IMR-90 (cell line): ENCODE data around the gene CACNA2D3. TPM values are rescaled to one million over a fixed set of nuclear protein-coding genes. Genes with fewer than 3 reads are reported as not detected.

ENCODE experiments used
- ATAC-seq: fragments of 200-7000 bp; cut with Tn5 transposase; 2 replicates; pipeline ENCODE4 v1.9.1; 2020; ENCODE audit warnings: low read depth, mild to moderate bottlenecking, moderate library complexity
- BruUV-seq: library from RNA; stranded (reverse); fragments of 400-500 nt; replicated peaks from 2 replicates; lab custom pipeline; 2021; lab: Mats Ljungman, UMichigan
- CTCF ChIA-PET: fragments of 300-600 bp; formaldehyde crosslinking; extraction: SDS; loops from one replicate; lab custom pipeline; 2021; ENCODE audit warnings: antibody characterized with exemption; lab: Yijun Ruan, JAX
- POLR2A ChIA-PET: fragments of 300-600 bp; sonication (Branson Sonifier 250); formaldehyde crosslinking; loops from one replicate; lab custom pipeline; 2022; ENCODE audit warnings: antibody characterized with exemption; ENCODE audit not compliant: unreplicated experiment; lab: Charles Lee
- DNase-seq: peaks from one replicate; pipeline ENCODE4 v3.0.0; 2013
- H2AFZ ChIP-seq: replicated peaks from 2 replicates; pipeline ENCODE3; 2013; ENCODE audit warnings: low read length, mild to moderate bottlenecking; ENCODE audit not compliant: poor library complexity
- H2AK5ac ChIP-seq: 2 replicates; pipeline ENCODE4 v1.6.1; 2013; ENCODE audit warnings: low read depth, low read length, inconsistent platforms
- H2AK9ac ChIP-seq: replicated peaks from 2 replicates; pipeline ENCODE3; 2013; ENCODE audit warnings: mild to moderate bottlenecking, low read depth, low read length, moderate library complexity; ENCODE audit not compliant: poor library complexity
- H2BK120ac ChIP-seq: 2 replicates; pipeline ENCODE4 v1.6.1; 2013; ENCODE audit warnings: low read depth, low read length, inconsistent platforms
- H2BK15ac ChIP-seq: 3 replicates; pipeline ENCODE4 v1.6.1; 2013; ENCODE audit warnings: low read depth, low read length, inconsistent platforms
- H2BK20ac ChIP-seq: 2 replicates; pipeline ENCODE4 v1.6.1; 2013; ENCODE audit warnings: low read depth, mild to moderate bottlenecking, inconsistent platforms, low read length, moderate library complexity
- H2BK5ac ChIP-seq: 2 replicates; pipeline ENCODE4 v1.6.1; 2013; ENCODE audit warnings: mild to moderate bottlenecking, low read depth, low read length, inconsistent platforms; ENCODE audit not compliant: poor library complexity, severe bottlenecking
- H3K14ac ChIP-seq: replicated peaks from 2 replicates; pipeline ENCODE4 v1.6.1; 2013; ENCODE audit warnings: low read depth, low read length, inconsistent platforms
- H3K18ac ChIP-seq: 2 replicates; pipeline ENCODE4 v1.6.1; 2013; ENCODE audit warnings: low read depth, low read length, control low read depth
- H3K23ac ChIP-seq: 2 replicates; pipeline ENCODE4 v1.6.1; 2013; ENCODE audit warnings: low read depth, low read length, inconsistent platforms
- H3K27ac ChIP-seq: 2 replicates; pipeline ENCODE4 v1.5.1; 2013; ENCODE audit warnings: mild to moderate bottlenecking, control low read depth, low read length; ENCODE audit not compliant: insufficient read depth
- H3K27me3 ChIP-seq: 2 replicates; pipeline ENCODE4 v1.6.1; 2013; ENCODE audit warnings: low read length; ENCODE audit not compliant: control insufficient read depth, insufficient read depth
- H3K36me3 ChIP-seq: 2 replicates; pipeline ENCODE4 v1.6.1; 2013; ENCODE audit warnings: low read length, mixed read lengths; ENCODE audit not compliant: control insufficient read depth, insufficient read depth
- H3K4ac ChIP-seq: 2 replicates; pipeline ENCODE4 v1.6.1; 2013; ENCODE audit warnings: low read depth, low read length, inconsistent platforms
- H3K4me1 ChIP-seq: 2 replicates; pipeline ENCODE4 v1.6.1; 2013; ENCODE audit warnings: low read length, mixed read lengths; ENCODE audit not compliant: control insufficient read depth, insufficient read depth
- H3K4me2 ChIP-seq: 2 replicates; pipeline ENCODE4 v1.6.1; 2013; ENCODE audit warnings: low read depth, mild to moderate bottlenecking, control low read depth, low read length, moderate library complexity
- H3K4me3 ChIP-seq: 2 replicates; pipeline ENCODE4 v1.5.1; 2013; ENCODE audit warnings: low read depth, mild to moderate bottlenecking, control low read depth, low read length, moderate library complexity; ENCODE audit not compliant: insufficient read depth
- H3K56ac ChIP-seq: 2 replicates; pipeline ENCODE4 v1.6.1; 2013; ENCODE audit warnings: low read length, inconsistent platforms; ENCODE audit not compliant: insufficient read depth; ENCODE audit errors: extremely low read depth
- H3K79me1 ChIP-seq, 2 experiments: 2 replicates each; pipeline ENCODE4 v1.6.1; 2013; ENCODE audit warnings: low read length in 2 of 2, inconsistent platforms in 1 of 2, low read depth in 1 of 2
- H3K9ac ChIP-seq: 2 replicates; pipeline ENCODE4 v1.6.1; 2013; ENCODE audit warnings: low read depth, low read length, control low read depth
- H3K9me1 ChIP-seq: 2 replicates; pipeline ENCODE4 v1.6.1; 2013; ENCODE audit warnings: low read length, inconsistent platforms; ENCODE audit not compliant: insufficient read depth
- H3K9me3 ChIP-seq: 2 replicates; pipeline ENCODE4 v1.6.1; 2013; ENCODE audit warnings: low read length; ENCODE audit not compliant: control insufficient read depth, insufficient read depth
- H4K20me1 ChIP-seq: 2 replicates; pipeline ENCODE4 v1.6.1; 2013; ENCODE audit warnings: low read length, inconsistent platforms; ENCODE audit not compliant: insufficient read depth
- H4K5ac ChIP-seq: 2 replicates; pipeline ENCODE4 v1.6.1; 2013; ENCODE audit warnings: mild to moderate bottlenecking, low read depth, low read length, control low read depth
- H4K8ac ChIP-seq, 2 experiments: 2 replicates each; pipeline ENCODE4 v1.6.1; 2013; ENCODE audit warnings: low read depth in 2 of 2, low read length in 2 of 2, control low read depth in 1 of 2, inconsistent platforms in 1 of 2
- H4K91ac ChIP-seq: 2 replicates; pipeline ENCODE4 v1.6.1; 2013; ENCODE audit warnings: low read depth, low read length, inconsistent platforms; ENCODE audit not compliant: insufficient read depth
- CEBPB ChIP-seq: IDR thresholded peaks from 2 replicates; pipeline ENCODE4 v1.6.1; 2012; ENCODE audit warnings: low read depth, low read length, improper control_type of control experiment
- CHD1 ChIP-seq: IDR thresholded peaks from 2 replicates; pipeline ENCODE4 v1.6.1; 2012; ENCODE audit warnings: low read depth, low read length, improper control_type of control experiment
- FOS ChIP-seq: fragments of 150-350 bp; IDR thresholded peaks from 2 replicates; pipeline ENCODE4 v1.6.1; 2016; ENCODE audit warnings: low read depth, low read length
- MAFK ChIP-seq: IDR thresholded peaks from 2 replicates; pipeline ENCODE4 v1.6.1; 2012; ENCODE audit warnings: low read depth, low read length, improper control_type of control experiment
- MXI1 ChIP-seq: IDR thresholded peaks from 2 replicates; pipeline ENCODE4 v1.6.1; 2012; ENCODE audit warnings: low read depth, mild to moderate bottlenecking, low read length, moderate library complexity, borderline replicate concordance
- NFE2L2 ChIP-seq: fragments of 150-350 bp; IDR thresholded peaks from 2 replicates; pipeline ENCODE4 v1.6.1; 2016; ENCODE audit warnings: low read depth, mild to moderate bottlenecking, low read length
- POLR2A ChIP-seq: IDR thresholded peaks from 2 replicates; pipeline ENCODE4 v1.6.1; 2012; ENCODE audit warnings: mild to moderate bottlenecking, low read depth, low read length
- RFX5 ChIP-seq: IDR thresholded peaks from 2 replicates; pipeline ENCODE4 v1.8.0; 2012; ENCODE audit warnings: low read depth, mild to moderate bottlenecking, low read length, moderate library complexity
- SMC3 ChIP-seq: fragments of 150-350 bp; IDR thresholded peaks from 2 replicates; pipeline ENCODE4 v1.6.1; 2016; ENCODE audit warnings: low read depth, mild to moderate bottlenecking, antibody characterized with exemption, low read length, moderate library complexity
- WGBS, 2 experiments: methylation state at CpG; one replicate each; pipeline versions ENCODE4 v1.1.5 to v1.1.7; 2013; ENCODE audit warnings: missing lambda C conversion rate in 2 of 2; ENCODE audit not compliant: insufficient read length in 1 of 2; ENCODE audit errors: extremely low coverage in 2 of 2; 5-methylcytosine and 5-hydroxymethylcytosine counted together
- dilution Hi-C: fragments of 300-500 bp; cut with HindIII; formaldehyde crosslinking; loops from one replicate; pipeline ENCODE4 v1.14.3; 2018; ENCODE audit warnings: low sequenced_read_pairs; ENCODE audit not compliant: unreplicated experiment
- in situ Hi-C: fragments of 300-500 bp; cut with MboI; formaldehyde crosslinking; loops from 3 replicates; pipeline ENCODE4 v1.14.3; 2019; ENCODE audit warnings: low sequenced_read_pairs, inconsistent platforms, mixed read lengths
- intact Hi-C: fragments of 100-400 bp; cut with micrococcal nuclease; formaldehyde crosslinking; loops from 2 replicates; pipeline ENCODE4 v1.10.0; 2022
- polyA plus RNA-seq, 3 experiments: library from polyadenylated mRNA; depleted of rRNA; stranded (reverse); fragments of >200 nt; gene quantifications; 2 replicates each; pipeline ENCODE4 v1.2.3, GENCODE V29; 2012; ENCODE audit warnings: low replicate concordance in 1 of 3
- total RNA-seq: library from RNA; depleted of rRNA; stranded (reverse); fragments of >200 nt; gene quantifications from 2 replicates; pipeline ENCODE4 v1.2.3, GENCODE V29; 2012
- TF ChIP-seq, protein P1 (sequence below): fragments of 150-350 bp; IDR thresholded peaks from 2 replicates; pipeline ENCODE4 v1.6.1; 2017; ENCODE audit warnings: mild to moderate bottlenecking, antibody characterized with exemption, low read length, low read depth
- TF ChIP-seq, protein P2 (sequence below): conservative IDR thresholded peaks from 2 replicates; pipeline ENCODE4 v1.5.1; 2012; ENCODE audit warnings: mild to moderate bottlenecking, low read depth, low read length, improper control_type of control experiment

The CACNA2D3 gene
- total and polyA plus RNA-seq, 2 of the 4 experiments (the other 2 are of a cell fraction): 0.36 to 0.41 TPM

DNA sequence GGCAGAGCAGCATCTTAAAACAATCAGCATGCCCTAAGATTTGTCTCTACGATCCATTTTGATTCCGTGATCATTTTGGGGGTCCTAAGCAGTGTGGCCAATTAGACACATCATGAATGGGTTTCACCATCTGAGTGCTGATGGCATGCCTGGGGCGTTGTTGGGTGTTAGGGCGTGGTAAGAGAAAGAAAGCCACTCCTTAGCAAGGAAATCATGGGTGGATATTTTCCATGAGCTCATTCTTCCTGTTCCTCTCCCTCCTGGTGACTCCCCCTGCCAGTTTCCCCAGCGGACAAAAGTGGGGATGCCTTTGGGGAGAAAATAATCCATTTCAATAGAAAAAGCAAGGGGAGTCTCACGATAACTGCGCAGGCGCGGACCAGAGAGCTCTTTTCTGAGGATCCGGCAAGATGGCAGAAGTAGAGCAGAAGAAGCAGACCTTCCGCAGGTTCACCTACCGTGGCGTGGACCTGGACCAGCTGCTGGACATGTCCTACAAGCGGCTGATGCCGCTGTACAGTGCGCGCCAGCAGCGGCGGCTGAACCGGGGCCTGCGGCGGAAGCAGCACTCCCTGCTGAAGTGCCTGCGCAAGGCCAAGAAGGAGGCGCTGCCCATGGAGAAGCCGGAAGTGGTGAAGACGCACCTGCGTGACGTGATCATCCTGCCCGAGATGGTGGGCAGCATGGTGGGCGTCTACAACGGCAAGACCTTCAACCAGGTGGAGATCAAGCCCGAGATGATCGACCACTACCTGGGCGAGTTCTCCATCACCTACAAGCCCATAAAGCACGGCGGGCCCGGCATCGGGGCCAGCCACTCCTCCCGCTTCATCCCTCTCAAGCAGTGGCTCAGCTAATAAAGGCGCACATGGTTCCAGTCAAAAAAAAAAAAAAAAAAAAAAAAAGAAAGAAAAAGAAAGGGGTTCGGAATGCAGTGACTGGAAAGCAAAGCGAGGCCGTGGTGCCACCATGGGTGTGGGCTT is 503.7 kb downstream of the CACNA2D3 start:
- no peaks in the 10 kb centered on the region for H3K36me3 ChIP-seq
- no peak overlapping the region for H2BK5ac ChIP-seq
- H2AK9ac ChIP-seq: peak overlapping the region; percentile 24
- no TSS peak for BruUV-seq
- no peak overlapping the region for H3K9ac ChIP-seq
- no peaks in the 10 kb centered on the region for H4K20me1 ChIP-seq
- H2AK5ac ChIP-seq: no peak overlapping the region
- H2BK15ac ChIP-seq: no peak overlapping the region
- H3K23ac ChIP-seq: no peak overlapping the region
- no peaks in the 10 kb centered on the region for H3K9me1 ChIP-seq
- H3K79me1 ChIP-seq: no peaks in the 10 kb centered on the region
- ATAC-seq: no peak
- no peak overlapping the region for H3K27ac ChIP-seq
- H4K5ac ChIP-seq: no peak overlapping the region
- no peak for TF ChIP-seq NFE2L2
- no peak for TF ChIP-seq POLR2A
- no peak for TF ChIP-seq FOS
- TF ChIP-seq, protein P1, sequence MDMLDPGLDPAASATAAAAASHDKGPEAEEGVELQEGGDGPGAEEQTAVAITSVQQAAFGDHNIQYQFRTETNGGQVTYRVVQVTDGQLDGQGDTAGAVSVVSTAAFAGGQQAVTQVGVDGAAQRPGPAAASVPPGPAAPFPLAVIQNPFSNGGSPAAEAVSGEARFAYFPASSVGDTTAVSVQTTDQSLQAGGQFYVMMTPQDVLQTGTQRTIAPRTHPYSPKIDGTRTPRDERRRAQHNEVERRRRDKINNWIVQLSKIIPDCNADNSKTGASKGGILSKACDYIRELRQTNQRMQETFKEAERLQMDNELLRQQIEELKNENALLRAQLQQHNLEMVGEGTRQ: no peak
- no peak for TF ChIP-seq MAFK
- TF ChIP-seq MXI1: no peak
- TF ChIP-seq CHD1: no peak
- TF ChIP-seq RFX5: no peak
- TF ChIP-seq, protein P2, sequence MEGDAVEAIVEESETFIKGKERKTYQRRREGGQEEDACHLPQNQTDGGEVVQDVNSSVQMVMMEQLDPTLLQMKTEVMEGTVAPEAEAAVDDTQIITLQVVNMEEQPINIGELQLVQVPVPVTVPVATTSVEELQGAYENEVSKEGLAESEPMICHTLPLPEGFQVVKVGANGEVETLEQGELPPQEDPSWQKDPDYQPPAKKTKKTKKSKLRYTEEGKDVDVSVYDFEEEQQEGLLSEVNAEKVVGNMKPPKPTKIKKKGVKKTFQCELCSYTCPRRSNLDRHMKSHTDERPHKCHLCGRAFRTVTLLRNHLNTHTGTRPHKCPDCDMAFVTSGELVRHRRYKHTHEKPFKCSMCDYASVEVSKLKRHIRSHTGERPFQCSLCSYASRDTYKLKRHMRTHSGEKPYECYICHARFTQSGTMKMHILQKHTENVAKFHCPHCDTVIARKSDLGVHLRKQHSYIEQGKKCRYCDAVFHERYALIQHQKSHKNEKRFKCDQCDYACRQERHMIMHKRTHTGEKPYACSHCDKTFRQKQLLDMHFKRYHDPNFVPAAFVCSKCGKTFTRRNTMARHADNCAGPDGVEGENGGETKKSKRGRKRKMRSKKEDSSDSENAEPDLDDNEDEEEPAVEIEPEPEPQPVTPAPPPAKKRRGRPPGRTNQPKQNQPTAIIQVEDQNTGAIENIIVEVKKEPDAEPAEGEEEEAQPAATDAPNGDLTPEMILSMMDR: no peak
- no peak for TF ChIP-seq CEBPB
- no peak for TF ChIP-seq SMC3
- H2AFZ ChIP-seq: no peak overlapping the region
- dilution Hi-C loops: no loop called here
- no peak overlapping the region for H3K14ac ChIP-seq
- DNase-seq: no peak
- 86% methylated on average over 17 of the region's 43 CpGs; no CpG with 5 or more reads in 1 of the 2 experiments for WGBS, 2 experiments
- no peaks in the 10 kb centered on the region for H3K27me3 ChIP-seq
- peaks cover 3% of the 10 kb centered on the region; the same call in 1 of the 2 replicates for H3K9me3 ChIP-seq
- H3K4me2 ChIP-seq: no peak overlapping the region
- H4K8ac ChIP-seq: no peak overlapping the region
- no peak overlapping the region for H2BK120ac ChIP-seq
- H3K4me1 ChIP-seq: no peaks in the 10 kb centered on the region
- CTCF ChIA-PET: no interaction called here
- H3K4me3 ChIP-seq: no peak overlapping the region
- no peak overlapping the region for H3K56ac ChIP-seq
- H3K18ac ChIP-seq: no peak overlapping the region
- no peak overlapping the region for H3K4ac ChIP-seq
- intact Hi-C loops: no loop called here
- H2BK20ac ChIP-seq: no peak overlapping the region
- POLR2A ChIA-PET: no interaction called here
- in situ Hi-C loops: no loop called here
- no peak overlapping the region for H4K91ac ChIP-seq
